HepG2 (cell line): ENCODE measurements around the gene PRR30. TPM values are rescaled to one million over a fixed set of nuclear protein-coding genes. Genes with fewer than 3 reads are reported as not detected.

Source experiments
- CREM ChIP-seq, 2 experiments: sonication (generic) in 1 of 2; formaldehyde crosslinking in 1 of 2; IDR thresholded peaks; 2 replicates each; pipeline versions ENCODE4 v1.4.0 to v1.6.1; 2016 to 2020; ENCODE audit warnings: antibody characterized with exemption in 1 of 2, mild to moderate bottlenecking in 1 of 2, missing genetic modification reagents in 1 of 2
- CTCF ChIP-seq: sonication (generic); formaldehyde crosslinking; IDR thresholded peaks from 2 replicates; pipeline ENCODE4 v1.5.0; 2020; ENCODE audit warnings: mild to moderate bottlenecking, missing genetic modification reagents, moderate library complexity
- FOXO1 ChIP-seq: sonication (generic); formaldehyde crosslinking; IDR thresholded peaks from 2 replicates; pipeline ENCODE4 v1.4.0; 2020; ENCODE audit warnings: missing genetic modification reagents
- GZF1 ChIP-seq: sonication (generic); formaldehyde crosslinking; IDR thresholded peaks from 2 replicates; pipeline ENCODE4 v1.5.1; 2020; ENCODE audit warnings: mild to moderate bottlenecking, missing genetic modification reagents
- IKZF4 ChIP-seq: sonication (generic); formaldehyde crosslinking; IDR thresholded peaks from 2 replicates; pipeline ENCODE4 v1.5.1; 2020; ENCODE audit warnings: borderline replicate concordance, mild to moderate bottlenecking, low read depth, missing genetic modification reagents; ENCODE audit errors: not compliant biosample characterization
- MED13 ChIP-seq: sonication (generic); formaldehyde crosslinking; IDR thresholded peaks from 2 replicates; pipeline ENCODE4 v1.5.0; 2020; ENCODE audit warnings: missing genetic modification reagents
- MTF2 ChIP-seq: sonication (generic); formaldehyde crosslinking; IDR thresholded peaks from 2 replicates; pipeline ENCODE4 v1.5.0; 2020; ENCODE audit warnings: missing genetic modification reagents, borderline replicate concordance
- MZF1 ChIP-seq: sonication (generic); formaldehyde crosslinking; IDR thresholded peaks from 2 replicates; pipeline ENCODE4 v1.8.1; 2023; ENCODE audit warnings: mild to moderate bottlenecking, missing genetic modification reagents, borderline replicate concordance
- NR2F1 ChIP-seq, 2 experiments: fragments of 450-650 bp in 1 of 2; formaldehyde crosslinking in 1 of 2; IDR thresholded peaks; 2 replicates each; pipeline versions ENCODE4 v1.5.0 to v1.6.1; 2016 to 2020; ENCODE audit warnings: mild to moderate bottlenecking in 1 of 2, missing compliant biosample characterization in 1 of 2, missing genetic modification reagents in 1 of 2, moderate library complexity in 1 of 2
- PHF5A ChIP-seq: IDR thresholded peaks from one replicate; pipeline ENCODE4 v1.6.1; 2018; ENCODE audit warnings: low read depth, missing genetic modification reagents; ENCODE audit not compliant: unreplicated experiment
- SP5 ChIP-seq: IDR thresholded peaks from 2 replicates; pipeline ENCODE4 v1.6.1; 2016; ENCODE audit warnings: low read depth, borderline replicate concordance
- SSRP1 ChIP-seq: IDR thresholded peaks from 2 replicates; pipeline ENCODE4 v1.6.1; 2016; ENCODE audit warnings: control low read depth
- ZGPAT ChIP-seq: IDR thresholded peaks from 2 replicates; pipeline ENCODE4 v1.6.1; 2016; ENCODE audit warnings: mild to moderate bottlenecking
- ZMYM3 ChIP-seq: sonication (generic); formaldehyde crosslinking; IDR thresholded peaks from 2 replicates; pipeline ENCODE4 v1.5.1; 2020; ENCODE audit warnings: mild to moderate bottlenecking, missing genetic modification reagents
- ZNF207 ChIP-seq: fragments of 450-650 bp; IDR thresholded peaks from 2 replicates; pipeline ENCODE4 v1.6.1; 2016; ENCODE audit warnings: antibody characterized with exemption, borderline replicate concordance
- ZNF296 ChIP-seq: sonication (generic); formaldehyde crosslinking; conservative IDR thresholded peaks from 2 replicates; pipeline ENCODE4 v1.5.0; 2020; ENCODE audit warnings: mild to moderate bottlenecking, missing genetic modification reagents
- ZNF615 ChIP-seq: sonication (generic); formaldehyde crosslinking; IDR thresholded peaks from 2 replicates; pipeline ENCODE4 v1.5.0; 2020; ENCODE audit warnings: mild to moderate bottlenecking, missing genetic modification reagents, borderline replicate concordance
- ZNF800 ChIP-seq: sonication (generic); formaldehyde crosslinking; IDR thresholded peaks from 2 replicates; pipeline ENCODE4 v1.4.0; 2020; ENCODE audit warnings: missing genetic modification reagents
- ZSCAN20 ChIP-seq: sonication (generic); formaldehyde crosslinking; IDR thresholded peaks from 2 replicates; pipeline ENCODE4 v1.4.0; 2020; ENCODE audit warnings: missing genetic modification reagents, mild to moderate bottlenecking, borderline replicate concordance
- polyA plus RNA-seq, 8 experiments: library from polyadenylated mRNA; depleted of rRNA in 3 of 8; stranded (reverse) in 7 of 8; unstranded in 1 of 8; fragments of >200 nt; fragmentation: Illumina TruSeq in 4 of 8; extraction: Trizol in 4 of 8; gene quantifications; 2 replicates each; pipeline versions ENCODE4 v1.2.1 to v1.2.3, GENCODE V29; 2011 to 2016; ENCODE audit warnings: low read depth in 4 of 8, missing spikeins in 1 of 8, mixed read lengths in 1 of 8; ENCODE audit not compliant: insufficient read depth in 1 of 8
- total RNA-seq, 5 experiments: library from RNA; depleted of rRNA; stranded (reverse); fragments of >200 nt; fragmentation: Illumina TruSeq; extraction: Trizol; gene quantifications; 2 replicates each; pipeline ENCODE4 v1.2.3, GENCODE V29; 2016; ENCODE audit warnings: low read depth in 1 of 5
- TF ChIP-seq, protein P1 (sequence below): IDR thresholded peaks from 2 replicates; pipeline ENCODE4 v1.6.1; 2012; ENCODE audit warnings: low read depth, low read length, improper control_type of control experiment

PRR30 gene
- total and polyA plus RNA-seq, 2 of the 13 experiments (the other 11 are each of a cell fraction or from before 2014, with no cell fraction given), result not detected

- TF ChIP-seq, protein P1, sequence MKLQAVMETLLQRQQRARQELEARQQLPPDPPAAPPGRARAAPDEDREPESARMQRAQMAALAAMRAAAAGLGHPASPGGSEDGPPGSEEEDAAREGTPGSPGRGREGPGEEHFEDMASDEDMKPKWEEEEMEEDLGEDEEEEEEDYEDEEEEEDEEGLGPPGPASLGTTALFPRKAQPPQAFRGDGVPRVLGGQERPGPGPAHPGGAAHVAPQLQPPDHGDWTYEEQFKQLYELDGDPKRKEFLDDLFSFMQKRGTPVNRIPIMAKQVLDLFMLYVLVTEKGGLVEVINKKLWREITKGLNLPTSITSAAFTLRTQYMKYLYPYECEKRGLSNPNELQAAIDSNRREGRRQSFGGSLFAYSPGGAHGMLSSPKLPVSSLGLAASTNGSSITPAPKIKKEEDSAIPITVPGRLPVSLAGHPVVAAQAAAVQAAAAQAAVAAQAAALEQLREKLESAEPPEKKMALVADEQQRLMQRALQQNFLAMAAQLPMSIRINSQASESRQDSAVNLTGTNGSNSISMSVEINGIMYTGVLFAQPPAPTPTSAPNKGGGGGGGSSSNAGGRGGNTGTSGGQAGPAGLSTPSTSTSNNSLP, result no peak
- TF ChIP-seq ZMYM3 (CRISPR knock-in tag), result peak; percentile 89
- TF ChIP-seq MZF1 (CRISPR knock-in tag), result peak; percentile 71; the same call in 1 of the 2 replicates
- TF ChIP-seq MTF2 (CRISPR knock-in tag), result no peak
- peak; percentile 92 to 98 for TF ChIP-seq NR2F1 (CRISPR knock-in tag; IDR thresholded peaks at IDR 0.05)
- no peak for TF ChIP-seq PHF5A (CRISPR knock-in tag)
- TF ChIP-seq GZF1, result 0 out of 2 replicates have a peak, but pooled peaks have one; percentile 42
- TF ChIP-seq ZGPAT (CRISPR knock-in tag), result peak; percentile 62
- TF ChIP-seq ZNF800 (CRISPR knock-in tag), result no peak
- TF ChIP-seq MED13 (CRISPR knock-in tag), result peak; percentile 61; the same call in 1 of the 2 replicates
- peak; percentile 89; the same call in 1 of the 2 replicates for TF ChIP-seq SSRP1 (CRISPR knock-in tag)
- TF ChIP-seq CTCF (CRISPR knock-in tag), result peak; percentile 47
- no peak for TF ChIP-seq ZSCAN20 (CRISPR knock-in tag)
- TF ChIP-seq ZNF207, result no peak
- TF ChIP-seq ZNF615 (CRISPR knock-in tag), result no peak
- no peak; the same call in none of the 2 replicates for TF ChIP-seq ZNF296 (CRISPR knock-in tag)
- peak; percentile 69 for TF ChIP-seq FOXO1
- TF ChIP-seq CREM (IDR thresholded peaks at IDR 0.05), result peak; percentile 47; the same call in 1 of the 2 replicates
- no peak for TF ChIP-seq CREM (CRISPR knock-in tag; IDR thresholded peaks at IDR 0.05)
- peak; percentile 23; the same call in 1 of the 2 replicates for TF ChIP-seq SP5 (CRISPR knock-in tag)
- TF ChIP-seq IKZF4, result peak; percentile 67
Observed at GRCh38 chr2:27092696-27093429, 46.3 kb downstream of the PRR30 start (continued).
